ENCODE data around the gene QRICH2.
"Not testable (repeated sequence)": the region's sequence is repeated elsewhere in the genome, so short reads cannot be mapped to it uniquely, and the experiment has no call there.

Gene QRICH2

DNA sequence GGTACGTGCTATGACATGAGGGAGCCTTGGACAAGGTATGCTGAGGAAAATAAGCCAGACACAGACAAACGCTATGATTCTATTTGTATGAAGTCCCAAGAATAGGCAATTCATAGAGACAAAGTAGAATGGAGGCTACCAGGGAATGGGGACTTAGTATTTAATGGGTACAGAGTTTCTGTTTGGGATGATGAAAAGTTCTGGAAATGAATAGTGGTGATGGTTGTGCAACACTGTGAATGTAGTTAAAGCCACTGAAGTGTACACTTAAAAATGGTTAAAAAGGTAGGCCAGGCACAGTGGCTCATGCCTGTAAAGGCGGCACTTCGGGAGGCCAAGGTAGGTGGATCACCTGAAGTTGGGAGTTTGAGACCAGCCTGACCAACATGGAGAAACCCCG is 42.4 kb upstream of the QRICH2 start:
- Histone ChIP-seq H3K79me2 (ENCODE audit: control insufficient read depth, insufficient read depth, low read length, unreplicated experiment) (peaks cover 27% of the 10 kb centered on the region), H3K36me3 (ENCODE audit: insufficient read depth, low read length) (no peaks in the 10 kb centered on the region), H3K27ac (ENCODE audit: low read depth, low read length) (no peak overlapping the region)

GRCh38 chr17:76346936-76347335 is 38.9 kb upstream of the QRICH2 start:
- H3K4me1 ChIP-seq (ENCODE audit: control insufficient read depth, insufficient read depth, low read length, unreplicated experiment); H2AFZ ChIP-seq (ENCODE audit: low read length, unreplicated experiment); H3K4me3 ChIP-seq (ENCODE audit: low read depth, low read length); H3K36me3 ChIP-seq (ENCODE audit: insufficient read depth, low read length); H3K27me3 ChIP-seq (ENCODE audit: insufficient read depth, low read length); H3K27ac ChIP-seq (ENCODE audit: low read depth, low read length): not testable (repeated sequence)
- peaks cover 17% of the 10 kb centered on the region for H3K79me2 ChIP-seq (ENCODE audit: control insufficient read depth, insufficient read depth, low read length, unreplicated experiment)

More for the DNA sequence above, 42.4 kb upstream of the QRICH2 start:
- Histone ChIP-seq H3K4me1 (ENCODE audit: control insufficient read depth, insufficient read depth, low read length, unreplicated experiment) (peaks cover 9% of the 10 kb centered on the region), H3K4me3 (ENCODE audit: low read depth, low read length) (no peak overlapping the region), H3K27me3 (ENCODE audit: insufficient read depth, low read length) (no peaks in the 10 kb centered on the region), H2AFZ (ENCODE audit: low read length, unreplicated experiment) (no peak overlapping the region)

DNA sequence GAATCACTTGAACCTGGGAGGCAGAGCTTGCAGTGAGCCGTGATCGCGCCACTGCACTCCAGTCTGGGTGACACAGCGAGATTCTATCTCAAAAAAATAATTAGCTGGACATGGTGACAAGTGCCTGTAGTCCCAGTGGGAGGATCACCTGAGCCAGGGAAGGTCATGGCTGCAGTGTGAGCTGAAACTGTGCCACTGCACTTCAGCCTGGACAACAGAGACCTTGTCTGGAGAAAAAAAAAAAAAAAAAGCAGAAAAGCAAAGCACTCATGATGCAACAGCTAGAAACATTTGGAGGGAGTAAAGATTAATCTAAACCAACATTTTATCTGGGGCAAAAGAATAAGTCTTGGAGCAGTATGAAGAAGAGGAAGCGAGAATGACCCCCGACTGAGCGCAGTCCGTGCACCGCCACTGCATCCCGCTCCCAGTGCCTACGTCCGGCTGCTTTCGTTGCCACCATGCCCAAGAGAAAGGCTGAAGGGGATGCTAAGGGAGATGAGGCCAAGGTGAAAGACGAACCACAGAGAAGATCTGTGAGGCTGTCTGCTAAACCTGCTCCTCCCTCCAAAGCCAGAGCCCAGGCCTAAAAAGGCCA is 37.4 kb upstream of the QRICH2 start:
- Histone ChIP-seq H3K27ac (ENCODE audit: low read depth, low read length) (no peak overlapping the region), H2AFZ (ENCODE audit: low read length, unreplicated experiment) (no peak overlapping the region), H3K36me3 (ENCODE audit: insufficient read depth, low read length) (peaks cover 7% of the 10 kb centered on the region; the same call in 1 of the 2 replicates), H3K27me3 (ENCODE audit: insufficient read depth, low read length) (no peaks in the 10 kb centered on the region), H3K4me1 (ENCODE audit: control insufficient read depth, insufficient read depth, low read length, unreplicated experiment) (no peaks in the 10 kb centered on the region), H3K79me2 (ENCODE audit: control insufficient read depth, insufficient read depth, low read length, unreplicated experiment) (peaks cover 3% of the 10 kb centered on the region), H3K4me3 (ENCODE audit: low read depth, low read length) (no peak overlapping the region)

- Histone ChIP-seq H3K79me2 (ENCODE audit: control insufficient read depth, insufficient read depth, low read length, unreplicated experiment) (no peaks in the 10 kb centered on the region), H3K4me3 (ENCODE audit: low read depth, low read length) (no peak overlapping the region), H3K27ac (ENCODE audit: low read depth, low read length) (no peak overlapping the region), H3K36me3 (ENCODE audit: insufficient read depth, low read length) (peaks cover 7% of the 10 kb centered on the region; the same call in 1 of the 2 replicates), H3K4me1 (ENCODE audit: control insufficient read depth, insufficient read depth, low read length, unreplicated experiment) (no peaks in the 10 kb centered on the region), H3K27me3 (ENCODE audit: insufficient read depth, low read length) (no peaks in the 10 kb centered on the region), H2AFZ (ENCODE audit: low read length, unreplicated experiment) (no peak overlapping the region)
Measured at GRCh38 chr17:76343106-76343505, 35.0 kb upstream of the QRICH2 start.

DNA sequence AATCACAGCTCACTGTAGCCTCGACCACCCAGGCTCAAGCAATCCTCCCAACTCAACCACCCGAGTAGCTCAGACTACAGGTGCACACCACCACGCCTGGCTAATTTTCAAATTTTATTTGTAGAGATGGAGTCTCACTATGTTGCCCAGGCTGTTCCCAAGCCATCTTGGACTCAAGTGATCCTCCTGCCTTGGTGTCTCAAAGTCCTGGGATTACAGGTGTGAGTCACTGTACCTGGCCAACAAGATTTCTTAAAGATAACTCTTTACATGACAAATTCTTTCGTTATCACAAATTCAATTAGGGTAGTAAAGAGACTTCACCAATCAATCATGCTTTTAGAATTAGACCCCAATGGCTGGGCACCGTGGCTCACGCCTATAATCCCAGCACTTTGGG is 33.2 kb upstream of the QRICH2 start:
- Histone ChIP-seq H2AFZ (ENCODE audit: low read length, unreplicated experiment) (no peak overlapping the region), H3K27me3 (ENCODE audit: insufficient read depth, low read length) (no peaks in the 10 kb centered on the region), H3K36me3 (ENCODE audit: insufficient read depth, low read length) (peaks cover 7% of the 10 kb centered on the region; the same call in 1 of the 2 replicates), H3K27ac (ENCODE audit: low read depth, low read length) (no peak overlapping the region), H3K4me1 (ENCODE audit: control insufficient read depth, insufficient read depth, low read length, unreplicated experiment) (no peaks in the 10 kb centered on the region), H3K4me3 (ENCODE audit: low read depth, low read length) (no peak overlapping the region), H3K79me2 (ENCODE audit: control insufficient read depth, insufficient read depth, low read length, unreplicated experiment) (peaks cover 3% of the 10 kb centered on the region)

DNA sequence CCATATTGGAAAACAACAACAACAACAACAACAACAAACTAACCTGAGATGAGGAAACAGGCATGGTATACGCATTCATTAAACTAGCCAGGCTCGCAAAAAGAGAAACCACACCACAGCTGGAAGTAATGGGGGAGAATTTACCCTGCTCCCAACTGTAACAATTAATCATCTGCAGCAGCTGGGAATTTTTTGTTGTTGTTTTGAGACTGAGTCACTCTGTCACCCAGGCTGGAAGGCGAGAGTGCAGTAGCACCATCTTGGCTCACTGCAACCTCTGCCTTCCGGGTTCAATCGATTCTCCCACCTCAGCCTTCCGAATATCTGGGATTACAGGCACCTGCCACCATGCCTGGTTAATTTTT is 29.3 kb upstream of the QRICH2 start:
- H3K79me2 ChIP-seq (ENCODE audit: control insufficient read depth, insufficient read depth, low read length, unreplicated experiment) = peaks cover 3% of the 10 kb centered on the region
- H3K4me1 ChIP-seq (ENCODE audit: control insufficient read depth, insufficient read depth, low read length, unreplicated experiment) = no peaks in the 10 kb centered on the region
- H3K27me3 ChIP-seq (ENCODE audit: insufficient read depth, low read length) = no peaks in the 10 kb centered on the region
- no peak overlapping the region for H2AFZ ChIP-seq (ENCODE audit: low read length, unreplicated experiment)
- no peak overlapping the region for H3K27ac ChIP-seq (ENCODE audit: low read depth, low read length)
- peaks cover 3% of the 10 kb centered on the region; the same call in 1 of the 2 replicates for H3K36me3 ChIP-seq (ENCODE audit: insufficient read depth, low read length)
- H3K4me3 ChIP-seq (ENCODE audit: low read depth, low read length) = no peak overlapping the region

- no peak overlapping the region for H2AFZ ChIP-seq (ENCODE audit: low read length, unreplicated experiment)
- no peak overlapping the region for H3K4me3 ChIP-seq (ENCODE audit: low read depth, low read length)
- no peak overlapping the region for H3K27ac ChIP-seq (ENCODE audit: low read depth, low read length)
- peaks cover 3% of the 10 kb centered on the region for H3K79me2 ChIP-seq (ENCODE audit: control insufficient read depth, insufficient read depth, low read length, unreplicated experiment)
- no peaks in the 10 kb centered on the region for H3K27me3 ChIP-seq (ENCODE audit: insufficient read depth, low read length)
- H3K36me3 ChIP-seq (ENCODE audit: insufficient read depth, low read length) = peaks cover 1% of the 10 kb centered on the region; the same call in 1 of the 2 replicates
- H3K4me1 ChIP-seq (ENCODE audit: control insufficient read depth, insufficient read depth, low read length, unreplicated experiment) = no peaks in the 10 kb centered on the region
Measured at GRCh38 chr17:76336756-76337412, 28.8 kb upstream of the QRICH2 start.

GRCh38 chr17:76335716-76336381 is 27.8 kb upstream of the QRICH2 start:
- H2AFZ ChIP-seq (ENCODE audit: low read length, unreplicated experiment) = no peak overlapping the region

GRCh38 chr17:76333673-76334505 is 25.8 kb upstream of the QRICH2 start:
- Histone ChIP-seq H3K36me3 (ENCODE audit: insufficient read depth, low read length) (peaks cover 9% of the 10 kb centered on the region; the same call in 1 of the 2 replicates), H2AFZ (ENCODE audit: low read length, unreplicated experiment) (no peak overlapping the region), H3K27me3 (ENCODE audit: insufficient read depth, low read length) (no peaks in the 10 kb centered on the region), H3K79me2 (ENCODE audit: control insufficient read depth, insufficient read depth, low read length, unreplicated experiment) (peaks cover 3% of the 10 kb centered on the region), H3K4me1 (ENCODE audit: control insufficient read depth, insufficient read depth, low read length, unreplicated experiment) (no peaks in the 10 kb centered on the region), H3K4me3 (ENCODE audit: low read depth, low read length) (no peak overlapping the region), H3K27ac (ENCODE audit: low read depth, low read length) (no peak overlapping the region)

More at GRCh38 chr17:76335716-76336381, 27.8 kb upstream of the QRICH2 start:
- Histone ChIP-seq H3K4me3 (ENCODE audit: low read depth, low read length) (no peak overlapping the region), H3K27ac (ENCODE audit: low read depth, low read length) (no peak overlapping the region), H3K27me3 (ENCODE audit: insufficient read depth, low read length) (no peaks in the 10 kb centered on the region), H3K79me2 (ENCODE audit: control insufficient read depth, insufficient read depth, low read length, unreplicated experiment) (peaks cover 3% of the 10 kb centered on the region), H3K36me3 (ENCODE audit: insufficient read depth, low read length) (peaks cover 2% of the 10 kb centered on the region; the same call in 1 of the 2 replicates), H3K4me1 (ENCODE audit: control insufficient read depth, insufficient read depth, low read length, unreplicated experiment) (no peaks in the 10 kb centered on the region)

DNA sequence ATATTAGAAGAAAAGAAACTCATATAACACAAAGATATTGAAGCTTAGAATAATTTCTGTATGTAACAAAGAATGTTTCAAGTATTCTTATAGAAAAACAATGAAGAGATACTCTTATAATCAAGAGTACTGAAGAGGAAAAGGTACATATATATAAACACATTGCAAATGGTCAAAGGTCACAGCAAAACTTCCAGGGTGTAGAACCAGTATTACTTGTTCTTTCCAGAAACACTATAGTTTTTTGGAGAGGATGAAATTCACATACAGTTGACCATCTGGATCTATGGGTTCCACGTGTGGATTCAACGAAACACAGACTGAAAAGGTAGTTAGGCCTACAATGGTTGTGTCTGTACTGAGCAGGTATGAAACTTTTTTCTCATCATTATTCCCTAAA is 23.0 kb upstream of the QRICH2 start:
- H3K4me1 ChIP-seq (ENCODE audit: control insufficient read depth, insufficient read depth, low read length, unreplicated experiment) = no peaks in the 10 kb centered on the region
- H3K36me3 ChIP-seq (ENCODE audit: insufficient read depth, low read length) = peaks cover 12% of the 10 kb centered on the region; the same call in 1 of the 2 replicates

More for the DNA sequence above, 23.0 kb upstream of the QRICH2 start:
- Histone ChIP-seq H3K27ac (ENCODE audit: low read depth, low read length) (no peak overlapping the region), H3K27me3 (ENCODE audit: insufficient read depth, low read length) (no peaks in the 10 kb centered on the region), H3K79me2 (ENCODE audit: control insufficient read depth, insufficient read depth, low read length, unreplicated experiment) (no peaks in the 10 kb centered on the region), H2AFZ (ENCODE audit: low read length, unreplicated experiment) (no peak overlapping the region), H3K4me3 (ENCODE audit: low read depth, low read length) (no peak overlapping the region)
